HG03575 (cell line): ENCODE data around the gene OR7G2.

Source experiments
- ATAC-seq: cut with Tn5 transposase; IDR thresholded peaks from one replicate; pipeline ENCODE4 v1.9.1; 2021; ENCODE audit not compliant: unreplicated experiment, insufficient number of reproducible peaks, low FRiP score; ENCODE audit errors: extremely low read depth

Gene OR7G2

DNA sequence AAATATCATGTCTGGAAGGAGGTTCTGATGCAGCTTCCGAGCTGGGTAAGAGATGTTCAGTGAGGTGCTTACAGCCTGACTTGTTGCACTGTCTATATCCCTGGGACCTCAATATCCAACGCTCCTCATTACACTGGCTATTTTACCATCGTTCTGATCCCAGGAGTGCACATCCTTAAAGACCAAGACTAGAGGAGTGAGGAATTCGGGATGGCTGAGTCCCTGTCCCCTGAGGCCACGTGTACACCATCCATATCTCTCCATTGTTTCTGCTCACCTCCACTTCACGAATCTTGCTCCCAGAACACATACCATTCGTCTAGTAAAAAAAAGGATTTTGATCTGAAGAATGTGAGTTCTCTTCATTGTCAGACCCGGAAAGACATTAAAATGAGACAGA is at the start of gene OR7G2:
Gene OR7G2 (minus strand): TSS at position 101 of the 400 bp plus-strand sequence. CDS start 4,232 bp downstream, outside the sequence.
- ATAC-seq: no peak

DNA sequence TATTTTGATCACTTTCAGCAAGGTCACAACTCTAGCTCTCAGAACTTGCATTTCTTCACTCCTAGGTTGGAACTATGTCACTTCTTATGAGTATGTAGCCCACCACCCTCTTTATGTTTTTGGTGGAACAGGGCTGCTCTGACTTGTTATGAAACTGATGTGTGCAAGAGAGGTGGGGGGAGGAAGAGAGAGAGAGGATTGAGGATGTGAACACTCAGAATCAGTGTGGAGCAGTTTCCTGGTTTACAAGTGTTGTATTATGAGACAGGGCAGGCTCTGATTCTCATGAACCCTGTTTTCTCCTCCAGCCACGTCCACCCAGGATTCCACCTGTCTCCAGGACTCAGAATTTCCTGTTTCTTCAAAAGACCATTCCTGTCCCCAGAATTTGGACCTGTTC is 49.0 kb upstream of the OR7G2 start:
- no peak for ATAC-seq

DNA sequence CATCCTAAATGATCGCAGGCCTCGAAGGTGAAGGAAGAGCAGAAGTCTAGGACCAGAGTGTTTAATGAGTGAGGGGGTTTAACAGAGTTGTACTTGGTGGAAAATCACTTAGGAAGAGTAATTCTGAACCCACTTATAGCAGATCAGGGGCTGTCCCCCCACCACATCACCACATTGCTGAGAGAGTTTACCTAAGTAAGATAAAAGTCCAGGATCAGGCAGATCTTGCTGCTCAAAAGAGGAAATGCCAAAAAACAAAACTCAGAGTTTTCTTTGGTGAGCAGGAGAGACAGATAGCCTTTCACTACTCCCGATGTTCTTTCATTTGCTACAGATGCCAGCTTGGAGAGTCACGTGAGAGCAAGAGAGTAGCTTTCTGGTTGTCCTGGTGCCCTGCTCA is 48.3 kb upstream of the OR7G2 start:
- no peak for ATAC-seq

DNA sequence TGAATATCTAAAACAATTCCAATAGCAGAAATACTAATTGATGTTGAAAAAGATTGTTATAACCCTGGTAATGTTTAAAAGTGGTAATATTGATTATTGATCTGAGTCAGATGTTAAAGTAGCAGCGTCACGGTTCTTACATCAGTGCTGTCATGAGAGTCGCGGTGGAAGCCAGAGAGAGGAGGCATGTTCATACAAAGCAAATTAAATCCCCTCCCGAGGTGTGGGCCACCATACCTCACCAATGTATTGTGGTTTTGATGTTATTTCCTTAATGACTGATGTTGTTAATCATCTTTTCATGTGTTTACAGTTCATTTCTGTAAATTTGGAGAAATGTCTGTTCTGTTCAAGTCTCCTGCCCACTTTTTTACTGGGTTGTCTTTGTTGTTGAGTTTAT is 44.1 kb upstream of the OR7G2 start:
- no peak for ATAC-seq

DNA sequence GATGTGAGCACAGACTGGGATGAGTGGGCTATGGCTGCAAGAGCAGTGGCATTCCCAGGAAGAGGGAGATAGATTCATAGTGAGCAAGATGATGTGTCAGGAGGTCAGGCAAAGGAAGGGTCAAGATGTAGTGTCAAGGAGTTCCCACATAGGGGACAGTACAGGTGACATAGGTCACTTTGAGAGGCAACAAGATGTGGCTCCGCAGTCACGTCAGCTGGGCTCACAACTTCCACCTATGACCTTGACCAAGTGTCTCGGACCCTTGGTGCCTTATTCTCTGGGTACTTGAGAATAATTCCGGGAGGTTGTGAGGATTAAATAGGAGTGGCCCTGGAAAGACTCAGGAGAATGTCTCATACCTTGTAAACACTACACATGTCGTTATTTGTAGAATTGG is 43.4 kb upstream of the OR7G2 start:
- no peak for ATAC-seq

DNA sequence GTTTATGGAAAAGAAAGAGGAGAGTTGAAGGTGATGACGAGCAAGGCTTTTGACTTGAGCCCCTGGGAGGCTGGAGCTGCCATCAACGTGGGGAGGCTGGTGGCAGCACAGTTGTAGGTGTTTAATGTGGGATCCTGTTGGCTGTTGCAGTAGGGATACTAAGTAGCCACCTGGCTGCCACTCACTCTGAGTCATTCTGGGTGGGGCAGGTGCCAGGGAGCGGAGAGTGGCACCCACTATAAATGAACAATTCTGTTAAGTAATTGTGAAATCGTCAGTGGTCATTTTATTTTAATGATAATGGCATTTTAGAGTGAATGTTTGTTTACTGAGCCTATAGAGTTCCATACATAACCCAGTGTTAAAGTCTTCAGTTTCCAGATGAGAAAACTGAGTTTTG is 42.7 kb upstream of the OR7G2 start:
- ATAC-seq: no peak

DNA sequence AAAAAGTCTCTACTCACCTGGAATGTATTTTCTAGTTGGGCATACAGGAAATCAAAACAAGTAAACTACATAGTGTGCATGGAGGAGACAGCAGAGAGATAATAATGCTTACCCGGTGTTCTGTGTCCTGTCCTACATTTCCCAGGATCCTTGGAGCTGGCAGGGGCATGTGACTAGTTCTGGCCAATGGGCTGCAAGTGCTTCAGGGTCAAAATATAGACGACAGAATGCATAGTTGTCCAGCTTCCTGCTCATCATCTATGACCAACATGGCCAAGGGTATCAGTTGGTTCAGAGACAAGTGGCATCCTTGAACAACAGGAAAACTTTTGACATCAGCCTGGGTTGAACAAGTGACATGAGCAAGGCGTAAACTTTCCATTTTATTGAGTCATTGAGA is 41.4 kb upstream of the OR7G2 start:
- ATAC-seq: no peak

DNA sequence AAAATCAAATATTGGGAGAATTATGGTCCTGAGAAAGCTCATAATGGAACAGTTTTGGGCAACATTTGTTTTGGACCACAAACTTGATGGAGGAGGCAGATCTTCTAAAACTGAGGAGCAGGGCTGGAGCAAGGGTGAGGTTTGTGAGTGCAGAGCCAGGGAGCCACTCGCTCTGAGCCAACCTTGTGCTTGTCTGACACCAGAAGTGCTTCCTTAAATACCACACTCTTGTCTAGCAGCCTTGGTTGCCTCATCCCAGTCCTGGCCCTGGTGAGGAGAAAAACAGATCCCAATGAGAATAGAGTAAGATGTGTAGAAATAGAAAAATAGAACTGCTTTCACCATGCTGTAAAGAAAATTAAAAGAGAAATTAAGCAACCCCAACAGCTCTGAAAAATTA is 39.6 kb upstream of the OR7G2 start:
- no peak for ATAC-seq

DNA sequence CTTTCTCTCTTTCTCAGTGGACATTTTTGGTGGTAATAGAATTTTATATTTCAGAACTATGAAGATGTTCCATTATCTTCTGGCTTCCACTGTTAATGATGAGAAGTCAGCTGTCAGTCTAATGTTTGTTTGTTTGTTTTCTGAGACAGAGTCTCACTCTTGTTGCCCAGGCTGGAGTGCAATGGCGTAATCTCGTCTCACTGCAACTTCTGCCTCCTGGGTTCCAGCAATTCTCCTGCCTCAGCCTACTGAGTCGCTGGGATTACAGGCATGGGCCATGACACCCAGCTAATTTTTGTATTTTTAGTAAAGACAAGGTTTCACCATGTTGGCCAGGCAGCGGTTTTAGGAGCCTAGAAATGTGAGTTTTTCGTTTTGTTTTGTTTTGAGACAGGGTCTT is 37.6 kb upstream of the OR7G2 start:
- ATAC-seq: no peak

DNA sequence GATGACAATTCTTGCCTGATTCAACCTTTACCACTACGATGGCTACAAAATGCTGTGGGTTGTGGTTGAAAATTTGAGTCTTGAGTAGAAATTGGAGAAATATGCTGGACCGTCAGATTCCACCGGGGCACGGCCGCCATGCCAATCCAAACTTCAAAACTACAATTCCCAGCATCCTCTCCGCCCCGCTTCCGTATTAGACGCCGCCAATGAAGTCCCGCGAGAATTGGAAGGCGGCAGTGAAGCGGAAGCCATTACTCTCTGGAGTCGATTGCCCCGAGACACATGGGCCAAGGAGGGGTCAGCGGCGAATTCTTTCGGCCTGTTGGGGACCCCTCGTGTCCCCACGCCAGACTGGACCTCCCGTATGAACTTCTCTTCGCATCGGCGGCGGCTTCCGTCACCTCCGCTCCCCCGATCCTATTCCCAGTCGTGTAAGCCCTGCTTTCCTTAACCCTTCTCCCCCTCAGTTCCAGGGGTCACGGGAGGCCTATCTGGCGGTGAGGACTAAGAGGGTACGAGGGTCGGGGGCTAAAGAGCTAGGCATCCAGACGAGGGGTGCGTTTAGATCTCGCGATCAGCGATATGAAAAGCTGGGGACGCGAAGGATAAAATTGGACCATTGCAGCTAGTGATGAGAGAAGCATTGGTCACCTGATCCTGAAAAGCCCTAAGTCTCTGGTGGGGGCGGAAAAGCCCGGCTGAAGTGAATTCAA is 33.0 kb upstream of the OR7G2 start, which contains the start of gene ZNF317:
Gene ZNF317 (plus strand): TSS at position 239 of the 716 bp plus-strand sequence. CDS start 15,620 bp downstream, outside the sequence.
- no peak for ATAC-seq

DNA sequence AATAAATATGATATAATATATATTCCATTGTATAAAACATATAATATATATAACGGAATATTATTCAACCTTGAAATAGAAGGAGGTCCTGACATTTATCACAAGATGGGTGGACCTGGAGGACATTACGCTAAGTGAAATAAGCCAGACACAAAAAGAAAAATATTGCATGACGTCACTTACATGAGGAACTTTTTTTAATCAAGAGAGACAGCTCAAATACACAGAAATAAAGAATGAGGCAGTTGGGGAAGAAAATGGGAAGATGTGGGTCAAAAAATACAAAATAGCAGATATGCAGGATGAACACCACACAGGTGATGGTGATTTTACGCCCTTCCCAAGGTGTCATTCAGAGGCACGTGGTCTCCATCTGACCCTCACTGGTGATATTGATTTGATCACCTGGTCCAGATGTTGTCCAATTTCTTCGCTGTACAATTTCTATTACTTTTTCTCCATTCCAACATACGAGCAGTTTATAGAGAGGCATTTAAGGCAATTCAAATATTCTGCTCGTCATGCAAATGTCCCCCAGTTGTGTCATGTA is 32.4 kb upstream of the OR7G2 start:
- no peak for ATAC-seq

DNA sequence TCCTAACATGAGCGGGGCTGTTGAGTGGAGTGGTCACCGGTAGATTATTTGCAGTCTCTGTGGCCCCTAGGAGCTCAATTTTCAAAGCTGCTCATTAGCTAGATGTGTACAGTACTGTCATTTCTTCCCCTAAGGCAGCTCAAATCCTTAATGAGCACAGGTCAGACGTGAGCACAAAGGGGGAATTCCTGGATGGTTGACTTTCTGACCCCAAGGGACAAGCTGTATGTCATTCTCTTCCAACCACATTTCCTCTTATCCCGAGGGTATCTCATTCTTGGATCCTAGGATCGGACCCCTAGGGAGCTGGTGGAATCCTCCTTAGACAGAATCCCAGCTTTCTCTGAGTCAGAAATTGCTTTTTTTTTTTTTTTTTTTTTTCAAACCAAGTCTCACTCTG is 25.1 kb upstream of the OR7G2 start:
- no peak for ATAC-seq

DNA sequence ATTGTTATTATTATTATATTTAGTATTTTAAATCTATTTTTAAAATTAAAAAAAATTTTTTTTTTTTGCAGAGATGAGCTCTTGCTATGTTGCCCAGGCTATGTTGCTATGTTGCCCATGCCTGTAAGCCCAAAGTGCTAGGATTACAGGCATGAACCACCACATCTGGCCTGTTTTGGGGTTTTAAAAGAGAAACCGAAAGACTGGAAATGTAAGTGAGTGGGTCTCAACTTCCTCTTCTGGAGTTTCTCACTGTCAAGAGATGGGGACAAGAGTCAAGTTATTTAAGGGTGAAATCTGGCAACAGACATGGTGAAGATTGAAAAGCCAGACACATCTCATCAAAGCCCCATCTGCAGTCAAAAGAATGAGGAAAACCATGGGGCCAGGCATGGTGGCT is 23.7 kb upstream of the OR7G2 start:
- ATAC-seq: no peak

DNA sequence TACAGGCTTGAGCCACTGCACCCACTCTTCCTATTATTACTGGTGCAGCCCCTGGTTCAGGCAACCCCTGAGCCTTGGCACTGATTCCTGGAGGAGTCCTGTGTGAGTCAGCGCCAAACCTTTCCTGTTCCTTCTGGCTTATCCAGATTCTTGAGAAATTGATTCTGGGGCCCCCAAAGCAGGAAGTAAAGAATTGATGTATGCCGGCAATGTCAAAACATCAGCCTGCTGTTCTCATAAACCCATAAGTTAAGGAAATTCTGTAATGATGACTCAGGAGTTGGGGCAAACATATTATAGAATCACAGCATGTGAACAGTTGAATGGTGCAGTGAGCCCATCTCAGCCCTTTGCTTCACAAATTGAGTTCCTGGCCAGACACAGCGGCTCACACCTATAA is 20.9 kb upstream of the OR7G2 start:
- ATAC-seq: no peak

DNA sequence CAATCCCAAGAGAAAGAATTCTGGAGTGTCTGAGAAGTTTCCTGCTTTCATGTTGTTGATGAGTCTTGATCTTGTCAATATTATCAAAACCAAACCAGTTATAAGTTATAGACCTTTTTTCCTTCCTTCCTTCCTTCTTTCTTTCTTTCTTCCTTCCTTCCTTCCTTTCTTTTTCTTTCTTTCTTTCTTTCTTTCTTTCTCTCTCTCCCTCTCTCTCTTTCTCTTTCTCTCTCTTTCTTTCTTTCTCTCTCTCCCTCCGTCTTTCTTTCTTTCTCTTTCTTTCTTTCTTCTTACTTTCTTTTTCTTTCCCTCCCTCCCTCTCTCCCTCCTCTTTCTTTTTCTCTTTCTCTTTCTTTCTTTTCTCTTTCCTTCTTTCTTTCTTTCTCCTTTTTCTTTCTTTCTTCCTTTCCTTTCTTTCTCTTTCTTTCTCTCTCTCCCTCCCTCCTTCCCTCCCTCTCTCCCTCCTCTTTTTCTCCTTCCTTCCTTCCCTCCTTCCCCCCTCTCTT is 19.7 kb upstream of the OR7G2 start, which contains the start of gene OR7G3:
Gene OR7G3 (minus strand): TSS at position 51 of the 506 bp plus-strand sequence. CDS start 0 bp downstream, at position 51.
- ATAC-seq: no peak

DNA sequence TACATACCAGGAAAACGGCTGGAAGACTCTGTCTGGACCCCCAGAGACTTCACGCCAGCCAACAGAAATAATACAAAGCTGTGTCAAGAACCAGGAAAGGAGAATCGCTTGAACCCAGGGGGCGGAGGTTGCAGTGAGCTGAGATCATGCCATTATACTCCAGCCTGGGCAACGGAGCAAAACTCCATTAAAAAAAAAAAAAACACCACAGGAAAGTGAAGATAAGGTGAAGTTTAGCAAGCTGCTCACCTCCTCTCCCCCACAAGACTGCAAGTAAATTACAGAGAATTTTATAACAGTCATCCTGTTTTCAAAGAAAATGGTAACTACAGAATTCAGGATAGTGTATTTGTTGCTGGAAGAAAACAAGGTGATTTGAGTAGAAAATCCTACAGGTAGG is 9.3 kb upstream of the OR7G2 start:
- ATAC-seq: no peak

DNA sequence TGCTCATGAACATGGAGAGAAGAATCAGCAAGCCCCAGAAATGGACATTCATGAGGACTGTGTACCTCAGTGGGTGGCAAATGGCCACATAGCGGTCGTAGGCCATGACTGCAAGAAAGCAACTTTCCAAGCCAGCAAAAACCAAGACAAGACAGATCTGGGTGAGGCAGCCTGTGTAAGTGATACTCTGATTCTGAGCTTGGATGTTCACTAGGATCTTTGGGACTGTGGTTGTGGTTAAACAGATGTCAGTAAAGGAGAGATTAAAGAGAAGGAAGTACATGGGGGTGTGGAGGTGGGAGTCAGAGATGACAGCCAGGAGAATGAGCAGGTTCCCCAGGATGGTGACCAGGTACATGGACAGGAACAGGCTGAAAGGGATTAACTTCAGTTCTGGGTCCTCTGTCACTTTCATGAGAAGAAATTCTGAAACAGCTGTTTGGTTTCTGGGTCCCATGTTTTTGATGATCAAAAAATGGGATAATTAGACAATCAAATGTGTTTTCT is 8.1 kb upstream of the OR7G2 start, which contains the start of gene OR7G1:
Gene OR7G1 (minus strand): TSS at position 457 of the 507 bp plus-strand sequence. CDS start 0 bp downstream, at position 457.
- ATAC-seq: no peak

DNA sequence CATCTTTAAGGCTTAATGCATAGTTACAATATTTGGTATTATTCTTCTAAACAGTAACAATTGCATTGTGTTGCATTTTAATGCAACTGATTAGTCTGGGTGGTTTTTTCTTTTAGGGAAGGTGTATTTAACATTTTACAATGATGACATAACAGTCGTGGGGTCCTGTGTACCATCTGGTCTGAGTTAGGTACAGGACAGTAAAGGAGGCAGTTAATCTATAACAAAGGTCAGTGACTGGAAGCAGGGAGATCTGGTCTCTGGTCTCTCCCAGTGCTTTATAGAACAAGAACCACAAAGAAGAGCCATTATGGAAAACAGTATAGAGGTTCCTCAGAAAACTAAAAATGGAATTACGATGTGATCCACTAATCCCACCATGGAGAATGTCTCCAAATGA is 2.7 kb upstream of the OR7G2 start:
- no peak for ATAC-seq

DNA sequence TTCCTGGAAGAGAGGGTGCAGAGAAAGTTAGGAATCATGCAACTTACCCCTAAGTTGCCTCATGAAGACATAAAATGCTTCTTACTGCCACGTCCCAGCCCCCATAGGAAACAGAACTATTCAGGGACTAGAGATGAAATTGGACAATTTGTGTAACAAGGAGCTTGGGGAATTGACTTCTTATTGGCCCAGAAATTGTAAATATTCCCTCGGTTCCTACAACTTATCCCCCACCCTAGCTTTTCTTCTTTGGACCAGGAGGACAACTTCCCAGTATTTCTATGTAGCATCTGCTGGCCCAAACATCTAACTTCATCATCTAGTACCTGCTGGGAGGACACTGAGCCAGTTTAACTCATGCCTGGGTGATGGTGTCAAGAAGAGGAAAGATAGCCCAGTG is 20.5 kb downstream of the OR7G2 start, which contains the start of gene OR1M1:
Gene OR1M1 (plus strand): TSS at position 301 of the 400 bp plus-strand sequence. CDS start 6,184 bp downstream, outside the sequence.
- ATAC-seq: no peak

DNA sequence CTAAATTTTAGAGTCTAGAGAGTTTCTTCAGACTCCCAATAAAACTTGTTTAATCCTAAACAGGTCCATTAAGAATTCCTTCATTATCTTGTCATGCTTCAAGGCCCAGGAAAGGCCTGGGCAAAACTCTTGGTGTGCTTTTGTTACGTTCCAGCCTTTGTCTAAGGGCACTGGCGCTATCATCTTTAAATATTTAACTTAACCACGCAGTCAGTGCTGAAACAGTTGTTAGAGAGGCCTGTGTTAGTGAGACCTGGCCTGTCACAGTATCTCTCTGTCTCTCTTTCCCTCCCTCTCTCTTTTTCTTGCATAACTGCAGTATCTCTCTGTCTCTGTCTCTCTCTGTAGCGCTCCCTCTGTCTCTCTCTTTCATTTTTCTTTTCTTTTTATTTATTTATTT is 28.6 kb downstream of the OR7G2 start:
- ATAC-seq: no peak
